HG02798 (cell line): ENCODE results near the gene RBMS1.
"Not testable (repeated sequence)": the region's sequence is repeated elsewhere in the genome, so short reads cannot be mapped to it uniquely, and the experiment has no call there.

Experiments used
- ATAC-seq: cut with Tn5 transposase; IDR thresholded peaks from one replicate; pipeline ENCODE4 v1.9.1; 2021; ENCODE audit warnings: mild to moderate bottlenecking; ENCODE audit not compliant: unreplicated experiment, poor library complexity

Gene RBMS1

DNA sequence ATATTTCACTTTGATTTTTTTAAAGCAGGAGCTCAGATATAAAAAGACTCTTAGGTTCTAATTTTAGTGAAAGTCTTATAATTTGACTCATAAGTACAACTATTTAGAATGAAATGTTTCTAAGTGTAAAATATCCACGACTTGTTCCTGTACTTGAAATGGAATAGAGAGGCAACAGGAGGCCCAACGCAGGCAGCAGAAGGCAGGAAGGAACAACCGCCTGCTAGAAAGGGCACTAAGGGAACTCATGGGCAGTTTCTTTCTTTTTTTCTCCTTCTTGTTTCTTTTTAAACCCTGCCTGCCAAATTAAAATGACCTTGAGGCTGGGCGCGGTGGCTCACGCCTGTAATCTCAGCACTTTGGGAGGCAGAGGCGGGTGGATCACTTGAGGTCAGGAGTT is 51.0 kb downstream of the RBMS1 start:
- ATAC-seq = no peak

DNA sequence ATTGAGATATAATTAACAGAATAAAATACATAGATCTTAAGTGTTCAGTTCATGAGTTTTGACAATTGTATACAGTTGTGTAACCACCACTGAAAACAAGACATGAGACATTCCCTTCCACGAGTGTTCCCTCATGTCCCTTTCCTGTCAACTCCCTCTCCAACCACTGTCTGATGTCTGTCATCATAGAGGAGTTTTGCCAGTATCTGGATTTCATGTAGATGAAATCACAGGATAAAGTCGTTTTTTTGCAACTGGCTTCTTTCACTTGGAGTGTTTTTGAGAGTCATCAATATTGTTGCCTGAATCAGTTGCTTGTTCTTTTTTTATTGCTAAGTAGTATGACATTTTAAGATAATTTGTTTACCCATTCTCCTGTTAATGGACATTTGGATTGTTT is 52.7 kb downstream of the RBMS1 start:
- no peak for ATAC-seq

DNA sequence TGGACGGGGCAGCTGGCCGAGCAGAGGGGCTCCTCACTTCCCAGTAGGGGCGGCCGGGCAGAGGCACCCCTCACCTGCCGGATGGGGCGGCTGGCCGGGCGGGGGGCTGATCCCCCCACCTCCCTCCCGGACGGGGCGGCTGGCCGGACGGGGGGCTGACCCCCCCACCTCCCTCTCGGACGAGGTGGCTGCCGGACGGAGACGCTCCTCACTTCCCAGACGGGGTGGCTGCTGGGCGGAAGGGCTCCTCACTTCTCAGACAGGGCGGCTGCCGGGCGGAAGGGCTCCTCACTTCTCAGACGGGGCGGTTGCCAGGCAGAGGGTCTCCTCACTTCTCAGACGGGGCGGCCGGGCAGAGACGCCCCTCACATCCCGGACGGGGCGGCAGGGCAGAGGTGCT is 54.6 kb downstream of the RBMS1 start:
- ATAC-seq = not testable (repeated sequence)

DNA sequence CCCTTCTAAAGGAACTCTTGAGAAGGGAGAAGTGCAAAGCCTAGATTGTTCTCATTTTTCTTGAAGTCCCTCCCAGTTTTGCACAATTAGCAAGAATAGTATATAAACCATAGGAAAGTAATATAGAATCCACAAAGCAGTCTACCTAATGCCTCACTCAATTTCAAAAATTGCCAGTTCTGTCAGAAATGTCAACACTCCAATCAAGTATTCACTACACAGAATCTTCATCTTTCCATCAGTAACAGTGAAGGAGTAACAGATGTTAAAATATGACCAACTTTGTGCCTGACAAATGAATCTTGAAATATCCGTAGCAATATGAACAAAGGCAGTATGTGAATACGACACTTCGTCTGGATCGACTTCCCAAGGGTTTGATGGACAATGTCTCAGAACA is 56.3 kb downstream of the RBMS1 start:
- ATAC-seq = no peak

DNA sequence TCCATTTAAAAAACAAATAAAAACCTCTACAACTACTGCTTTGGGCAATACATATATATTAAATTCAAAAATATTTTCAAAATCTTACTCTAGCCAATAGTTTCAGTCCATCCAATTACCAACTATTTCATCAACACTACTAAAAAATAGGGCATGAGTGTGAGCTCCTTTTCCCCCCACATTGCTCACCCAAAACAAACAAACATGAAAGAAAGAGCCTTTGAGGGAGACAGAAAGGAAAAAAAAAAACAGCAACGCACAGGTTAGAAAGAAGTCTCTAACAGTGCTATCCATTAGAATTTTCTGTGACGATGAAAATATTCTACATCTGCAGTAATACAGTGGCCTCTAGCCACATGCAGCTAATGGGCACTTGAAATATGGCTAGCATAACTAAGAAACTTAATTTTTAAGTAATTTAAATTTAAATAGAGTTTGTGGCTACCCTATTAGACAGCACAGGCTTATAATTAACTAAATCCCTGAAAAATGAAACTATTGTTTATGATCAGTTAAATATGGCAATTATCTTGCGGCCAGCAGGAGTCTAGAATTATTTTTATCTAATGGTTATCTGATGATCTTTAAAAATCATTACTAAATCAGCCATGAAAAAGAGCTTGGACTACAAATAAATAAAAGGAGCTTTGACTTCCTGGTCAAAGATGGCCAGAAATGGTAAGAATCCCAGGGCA is 59.2 kb downstream of the RBMS1 start:
- no peak for ATAC-seq

DNA sequence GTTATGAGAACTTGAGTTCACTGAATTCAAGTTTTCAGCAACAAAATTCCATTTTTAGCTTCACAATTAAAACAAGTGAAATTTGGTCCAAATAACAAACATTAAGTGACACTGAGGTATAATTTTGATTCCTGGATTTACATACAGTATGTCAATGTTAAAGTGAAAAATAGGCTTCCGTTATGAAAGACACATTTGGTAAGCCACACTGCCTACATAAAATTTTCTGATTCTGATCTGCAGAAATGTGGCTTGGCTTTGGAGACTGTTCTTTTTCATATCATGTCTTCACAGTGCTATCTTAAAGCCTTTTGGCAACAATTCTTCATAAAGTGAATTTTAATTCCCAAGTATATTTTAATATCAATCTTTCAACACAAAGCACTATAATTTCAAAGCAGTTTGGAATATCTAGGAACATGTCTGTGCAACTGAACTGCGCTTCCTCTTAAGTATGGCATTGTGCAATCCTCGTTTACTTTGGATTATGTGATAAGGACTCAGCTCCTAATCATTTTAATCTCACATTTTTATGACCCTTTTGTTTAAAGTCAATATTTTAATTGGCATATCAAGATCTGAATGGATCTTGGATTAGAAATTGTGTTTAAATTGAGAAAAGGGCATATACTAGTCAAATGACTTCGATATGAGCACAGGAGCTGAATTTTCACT is 60.0 kb downstream of the RBMS1 start:
- no peak for ATAC-seq

DNA sequence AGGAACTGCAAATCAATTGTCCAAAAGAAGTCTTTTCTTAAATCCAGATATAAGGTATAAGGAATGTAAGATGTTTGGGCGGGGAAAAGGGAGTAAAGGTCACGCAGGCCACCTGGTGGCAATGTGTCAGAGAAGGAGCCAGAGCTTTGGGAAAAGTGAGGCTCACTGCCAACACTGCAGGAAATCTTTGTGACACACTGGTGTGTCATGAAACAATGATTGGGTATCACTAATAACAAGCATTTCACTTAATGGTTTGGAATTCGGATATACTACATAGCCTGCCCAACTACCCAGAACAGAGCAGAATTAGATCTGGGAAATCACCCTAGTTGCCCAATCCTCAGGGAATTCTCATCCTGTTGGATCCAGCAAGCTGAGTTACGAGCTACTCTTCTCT is 61.0 kb downstream of the RBMS1 start:
- no peak for ATAC-seq

DNA sequence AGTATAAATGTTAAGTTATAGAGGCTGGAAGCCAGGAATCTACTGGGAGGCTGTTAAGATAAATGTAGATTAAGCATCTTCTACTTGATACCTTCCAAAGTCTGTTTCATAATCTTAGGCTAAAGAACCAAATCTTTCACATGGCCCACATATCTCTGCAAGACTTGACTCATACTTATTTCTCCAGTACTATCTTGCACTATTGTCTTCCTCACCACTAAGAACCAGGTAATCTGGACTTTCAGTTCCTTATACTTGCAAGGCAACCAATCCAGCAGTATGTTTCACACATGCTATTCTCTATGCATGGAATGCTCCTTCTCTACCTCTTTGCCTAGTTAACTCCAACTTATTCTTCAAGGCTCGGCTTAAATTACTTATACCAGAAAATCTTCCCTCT is 62.2 kb downstream of the RBMS1 start:
- ATAC-seq = peak; percentile 34

DNA sequence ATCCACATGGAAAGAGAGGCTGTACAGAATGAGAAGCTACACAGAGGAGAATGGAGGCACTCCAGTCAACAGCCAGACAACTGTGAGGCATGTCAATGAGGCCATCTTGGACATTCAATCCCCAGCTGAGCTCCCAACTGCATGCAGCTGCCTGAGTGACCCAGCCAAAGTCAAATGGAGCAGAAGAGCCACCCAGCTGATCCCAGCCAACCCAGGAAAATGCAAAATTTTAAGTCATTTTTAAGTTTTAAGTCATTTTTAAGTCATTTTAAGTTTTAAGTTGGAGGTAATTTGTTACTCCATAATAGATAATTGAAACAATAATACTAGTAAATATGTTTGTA is 63.6 kb downstream of the RBMS1 start:
- no peak for ATAC-seq

DNA sequence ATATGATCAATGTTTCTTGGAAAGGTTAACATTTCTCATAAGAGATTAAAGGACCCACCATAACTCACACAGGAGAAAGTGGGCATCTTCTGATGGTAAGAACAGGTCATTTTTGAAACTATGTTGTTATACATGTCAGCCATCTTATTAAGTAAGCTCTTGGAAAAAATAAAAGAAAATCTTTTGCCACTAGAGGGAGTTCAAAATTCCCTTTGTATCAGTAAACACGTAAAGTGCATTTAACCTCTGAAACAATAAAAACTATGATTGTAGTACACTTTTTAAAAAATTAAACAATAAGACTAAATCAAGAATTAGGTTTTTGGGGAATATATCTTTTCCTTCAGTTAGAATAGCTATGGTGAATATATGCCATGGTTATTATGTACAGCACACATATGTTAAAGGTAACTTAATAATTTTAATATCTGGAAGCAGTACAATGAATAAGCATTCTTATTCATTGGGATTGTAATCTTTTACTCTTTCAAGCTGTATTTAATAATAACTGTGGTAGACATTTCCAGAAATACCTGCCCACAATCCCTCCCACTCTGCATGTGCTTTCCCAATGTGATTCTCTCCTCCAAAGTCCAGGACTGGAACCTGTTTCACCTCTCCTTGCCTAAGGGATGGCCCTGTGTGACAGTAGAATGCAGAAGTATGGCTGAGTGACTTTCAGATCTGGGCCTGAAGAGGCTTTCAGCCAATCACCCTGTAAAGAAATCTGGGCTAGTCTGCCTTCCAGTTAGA is 64.2 kb downstream of the RBMS1 start:
- peak; percentile 63 for ATAC-seq

DNA sequence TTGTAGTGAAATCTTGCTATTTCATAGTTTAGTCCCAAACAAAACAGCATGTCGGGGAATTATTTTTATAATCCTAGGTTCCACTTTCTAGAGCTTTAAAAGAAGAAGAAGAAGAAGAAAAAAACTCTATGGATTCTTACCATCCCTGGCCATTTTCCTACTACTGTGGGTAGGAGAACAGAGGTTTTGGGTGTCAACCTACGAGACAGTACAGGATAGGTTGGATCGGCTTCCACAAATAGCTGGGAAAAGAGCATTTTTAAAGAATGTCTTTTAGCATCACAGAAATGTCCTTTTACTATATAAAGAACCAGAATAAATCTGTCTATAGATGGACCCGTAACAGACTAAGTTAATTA is 65.2 kb downstream of the RBMS1 start:
- no peak for ATAC-seq

DNA sequence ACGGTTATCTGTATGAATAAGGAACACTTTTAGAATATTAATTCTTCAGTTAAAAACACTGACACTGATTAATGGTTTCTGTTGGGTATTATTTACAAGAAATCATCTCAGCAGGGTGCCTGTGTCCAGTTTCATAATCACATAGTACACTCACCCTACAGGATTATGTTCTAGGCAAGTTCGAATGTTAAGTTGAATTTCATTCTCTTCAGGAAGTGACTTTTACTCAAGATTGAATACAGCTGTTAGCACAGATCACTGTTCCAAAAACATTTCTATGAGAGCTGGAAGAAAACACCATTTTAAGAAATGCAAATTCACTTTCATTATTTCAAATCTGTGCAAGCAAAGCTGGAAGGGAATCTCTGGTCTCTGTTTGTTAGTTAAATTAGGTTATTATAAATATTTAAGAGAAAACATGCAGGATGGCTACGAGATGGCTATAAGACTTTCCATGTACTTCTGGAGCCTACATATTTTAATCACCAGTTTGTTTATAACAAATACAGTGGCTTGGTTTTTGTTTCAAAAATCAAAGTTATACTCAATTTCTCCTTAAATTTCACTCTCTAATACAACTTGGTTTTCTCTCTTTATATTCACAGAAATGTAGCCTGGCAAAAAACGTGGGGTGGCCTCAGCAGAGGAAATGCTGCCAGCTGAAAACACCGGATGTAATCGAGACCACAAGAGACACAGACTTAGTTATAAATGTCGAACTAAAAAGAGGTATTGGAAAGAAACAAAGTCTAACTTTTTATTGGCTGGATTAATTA is 65.8 kb downstream of the RBMS1 start:
- peak; percentile 60 for ATAC-seq

DNA sequence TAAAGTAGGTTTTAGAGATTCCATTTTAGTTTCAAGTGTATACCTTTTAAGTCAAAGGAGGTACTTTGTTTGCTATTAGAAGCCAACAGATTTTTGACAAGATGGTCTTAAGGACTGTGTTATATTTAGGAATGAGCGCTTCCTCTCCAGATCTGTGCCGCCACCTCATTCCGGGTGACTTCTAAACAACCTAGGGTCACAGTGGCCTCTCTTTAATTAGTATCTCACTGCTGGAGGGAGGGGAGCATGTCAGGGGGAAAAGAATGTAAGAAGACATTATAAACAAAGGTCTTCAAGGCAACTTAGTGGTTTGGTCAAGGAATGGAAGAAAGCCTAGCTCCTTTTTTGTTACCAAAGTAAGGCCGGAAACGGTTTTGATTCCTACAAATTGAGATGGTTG is 67.0 kb downstream of the RBMS1 start:
- no peak for ATAC-seq

DNA sequence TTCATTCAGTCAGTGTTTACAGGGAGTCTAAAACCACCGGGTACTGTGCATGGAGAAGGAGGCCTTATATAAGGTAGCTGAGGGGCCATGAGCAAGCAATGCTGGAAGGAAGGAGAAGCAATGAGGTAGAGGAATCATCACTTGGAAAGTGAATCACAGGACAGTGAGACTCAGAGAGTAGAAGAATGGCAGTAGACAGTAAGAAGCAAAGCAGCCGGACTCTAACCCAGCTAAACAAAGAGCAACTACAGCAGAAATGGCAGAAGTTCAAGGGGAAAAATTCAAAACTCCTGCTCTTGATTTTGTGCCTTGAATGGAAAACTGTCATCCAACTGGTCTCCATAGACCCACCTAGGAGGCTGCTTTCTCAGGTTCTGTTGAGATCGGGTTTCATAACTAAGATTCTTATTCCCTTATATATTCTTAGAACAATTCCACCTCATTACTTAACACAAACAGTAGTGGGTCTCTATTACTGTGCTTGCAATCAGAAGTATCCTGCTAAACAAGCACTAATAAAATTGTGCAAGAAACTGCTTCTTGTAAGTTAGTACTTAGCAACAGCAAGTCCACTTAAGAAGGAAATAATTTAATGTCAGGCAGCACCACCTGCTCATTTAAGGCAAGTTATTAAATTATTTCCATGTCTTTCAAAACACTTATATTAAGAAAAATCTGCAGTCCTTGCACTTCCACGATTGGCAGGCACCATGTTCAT is 68.0 kb downstream of the RBMS1 start:
- ATAC-seq = no peak

DNA sequence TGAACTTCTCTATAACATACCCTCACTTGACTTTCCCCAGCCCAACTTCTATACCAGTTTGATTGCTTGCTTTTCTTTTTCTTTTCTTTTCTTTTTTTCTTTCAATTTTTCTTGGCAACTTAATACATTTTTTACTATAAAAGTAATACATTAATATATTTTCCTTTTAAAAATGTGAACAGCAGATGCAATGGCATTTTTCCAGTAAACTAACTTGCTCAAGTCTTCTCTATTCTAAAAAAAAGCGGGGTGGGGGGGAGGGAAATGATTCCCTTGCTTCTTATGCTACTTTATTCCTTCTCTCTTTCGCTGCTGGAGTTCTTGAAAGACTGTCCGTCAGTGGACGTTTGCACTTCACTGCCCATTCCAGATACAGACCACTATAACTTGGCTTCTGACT is 70.5 kb downstream of the RBMS1 start:
- ATAC-seq = no peak

DNA sequence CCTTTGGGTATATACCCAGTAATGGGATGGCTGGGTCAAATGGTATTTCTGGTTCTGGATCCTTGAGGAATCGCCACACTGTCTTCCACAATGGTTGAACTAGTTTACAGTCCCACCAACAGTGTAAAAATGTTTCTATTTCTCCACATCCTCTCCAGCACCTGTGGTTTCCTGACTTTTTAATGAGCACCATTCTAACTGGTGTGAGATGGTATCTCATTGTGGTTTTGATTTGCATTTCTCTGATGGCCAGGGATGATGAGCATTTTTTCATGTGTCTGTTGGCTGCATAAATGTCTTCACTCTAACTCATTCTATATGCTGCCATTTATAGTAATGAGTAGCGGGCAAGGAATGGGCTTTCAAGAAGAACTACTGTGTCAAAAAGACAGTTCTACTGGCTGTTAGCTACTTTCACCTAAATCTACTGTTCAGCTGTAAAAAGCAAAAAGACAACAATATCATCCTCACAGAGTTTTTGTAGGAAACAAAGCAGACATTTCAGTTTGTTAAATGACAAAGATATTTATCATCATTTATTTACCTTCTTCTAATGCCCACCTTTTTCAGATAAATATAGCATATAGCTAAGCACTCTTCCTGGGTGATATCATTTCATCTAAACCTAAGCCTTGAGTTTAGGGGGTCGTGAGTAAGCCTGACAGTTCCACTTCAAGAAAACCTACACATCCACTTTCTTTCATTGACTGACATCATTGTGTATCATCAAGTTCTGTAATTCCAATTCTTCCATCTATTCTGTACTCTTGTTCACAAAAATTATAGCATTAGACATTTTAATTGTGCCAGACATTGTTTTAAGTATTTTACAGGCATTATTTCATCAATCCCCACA is 71.7 kb downstream of the RBMS1 start:
- not testable (repeated sequence) for ATAC-seq

DNA sequence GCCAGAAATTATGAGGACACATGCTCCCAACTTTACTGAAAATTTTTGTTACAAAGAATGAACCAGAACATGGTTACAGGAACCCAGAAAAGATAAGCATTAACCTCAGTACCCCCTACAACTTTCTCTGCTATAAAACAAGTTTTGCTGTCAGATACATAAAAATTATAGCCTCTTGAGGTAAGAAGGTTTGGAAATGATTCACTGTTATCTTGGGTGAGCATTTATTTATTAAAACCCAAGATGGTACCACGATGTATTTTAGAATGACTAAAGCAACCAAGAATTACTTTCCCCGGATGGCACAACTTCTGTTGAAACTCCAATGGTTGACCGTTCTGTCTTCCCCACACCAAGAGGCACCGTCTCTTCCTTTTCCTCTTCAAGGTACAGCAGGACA is 72.9 kb downstream of the RBMS1 start:
- no peak for ATAC-seq

DNA sequence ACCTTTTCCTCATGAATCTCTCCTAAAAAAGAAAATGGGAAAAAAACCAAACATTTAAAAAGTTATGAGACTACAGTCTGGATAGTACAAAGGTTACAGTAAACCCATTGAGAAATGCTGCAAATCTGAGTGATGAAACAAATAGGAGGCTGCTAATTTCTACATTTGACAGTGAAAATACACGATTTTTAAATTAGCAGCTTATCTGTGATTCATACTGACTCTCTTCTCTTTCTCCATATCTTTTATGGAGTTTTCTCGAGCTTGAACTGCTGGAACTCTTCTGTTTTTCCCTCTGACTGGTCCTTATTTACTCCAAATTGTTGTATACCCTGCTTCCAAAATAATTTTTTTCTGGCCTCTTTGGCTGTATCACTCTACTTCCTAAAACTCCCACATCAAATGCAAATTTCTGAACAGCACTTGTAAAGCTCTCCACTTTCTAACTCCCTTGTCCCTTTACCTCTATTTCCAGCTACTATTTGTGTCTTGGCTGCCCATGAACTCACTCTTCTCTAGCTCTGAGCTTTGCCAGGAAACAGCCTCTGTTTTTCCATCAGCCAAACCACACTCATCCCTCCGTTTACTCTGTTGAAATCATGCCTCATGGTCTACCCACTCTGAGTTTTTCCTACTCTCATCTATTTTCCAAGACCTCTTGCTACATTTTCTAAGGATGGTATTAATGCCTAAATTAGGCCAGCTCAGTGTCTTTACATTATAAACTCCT is 73.7 kb downstream of the RBMS1 start:
- no peak for ATAC-seq

DNA sequence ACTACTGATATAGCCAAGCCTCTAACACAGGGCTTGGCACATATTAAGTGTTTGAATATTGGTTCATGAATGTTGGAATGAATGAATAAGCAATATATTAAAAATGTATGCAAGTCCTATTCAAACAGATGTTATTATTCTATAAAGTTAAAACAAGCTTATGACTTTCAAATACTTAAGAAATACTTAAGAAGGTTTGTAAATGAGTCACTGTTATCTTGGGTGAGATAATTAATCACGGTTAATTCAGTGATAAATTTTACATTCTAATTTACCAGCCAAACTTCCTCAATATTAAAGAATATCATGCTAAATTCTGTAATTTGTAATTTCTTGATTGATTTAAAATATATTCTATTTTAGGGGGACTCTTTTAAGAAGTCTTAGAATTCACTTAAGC is 74.8 kb downstream of the RBMS1 start:
- no peak for ATAC-seq
